Esophagus muscularis mucosa (tissue), 4 donors: Measurements from ENCODE around the gene KDM7A.

Source experiments
- EP300 ChIP-seq: sonication (generic); formaldehyde crosslinking; IDR thresholded peaks from one replicate; pipeline ENCODE4 v1.6.1; 2017; ENCODE audit warnings: antibody characterized with exemption
- POLR2A ChIP-seq: fragments of 450-650 bp; IDR thresholded peaks from one replicate; pipeline ENCODE4 v1.6.1; 2017; ENCODE audit warnings: antibody characterized with exemption, moderate library complexity, mild to moderate bottlenecking, low read depth
- POLR2AphosphoS5 ChIP-seq, 2 donors: sonication (generic); formaldehyde crosslinking; IDR thresholded peaks; one replicate each; pipeline ENCODE4 v1.6.1; 2017; ENCODE audit warnings: antibody characterized with exemption in 2 of 2
- TF ChIP-seq, protein P1 (sequence below), 3 experiments: fragments of 200-600 bp in 2 of 3; fragments of 450-650 bp in 1 of 3; sonication (generic) in 2 of 3; IDR thresholded peaks; one replicate each; pipeline ENCODE4 v1.5.1; 2017 to 2019; ENCODE audit warnings: antibody characterized with exemption in 3 of 3, mild to moderate bottlenecking in 2 of 3, moderate library complexity in 1 of 3

GRCh38 chr7:140127360-140128127, 49.2 kb downstream of the KDM7A start:
- TF ChIP-seq, protein P1, sequence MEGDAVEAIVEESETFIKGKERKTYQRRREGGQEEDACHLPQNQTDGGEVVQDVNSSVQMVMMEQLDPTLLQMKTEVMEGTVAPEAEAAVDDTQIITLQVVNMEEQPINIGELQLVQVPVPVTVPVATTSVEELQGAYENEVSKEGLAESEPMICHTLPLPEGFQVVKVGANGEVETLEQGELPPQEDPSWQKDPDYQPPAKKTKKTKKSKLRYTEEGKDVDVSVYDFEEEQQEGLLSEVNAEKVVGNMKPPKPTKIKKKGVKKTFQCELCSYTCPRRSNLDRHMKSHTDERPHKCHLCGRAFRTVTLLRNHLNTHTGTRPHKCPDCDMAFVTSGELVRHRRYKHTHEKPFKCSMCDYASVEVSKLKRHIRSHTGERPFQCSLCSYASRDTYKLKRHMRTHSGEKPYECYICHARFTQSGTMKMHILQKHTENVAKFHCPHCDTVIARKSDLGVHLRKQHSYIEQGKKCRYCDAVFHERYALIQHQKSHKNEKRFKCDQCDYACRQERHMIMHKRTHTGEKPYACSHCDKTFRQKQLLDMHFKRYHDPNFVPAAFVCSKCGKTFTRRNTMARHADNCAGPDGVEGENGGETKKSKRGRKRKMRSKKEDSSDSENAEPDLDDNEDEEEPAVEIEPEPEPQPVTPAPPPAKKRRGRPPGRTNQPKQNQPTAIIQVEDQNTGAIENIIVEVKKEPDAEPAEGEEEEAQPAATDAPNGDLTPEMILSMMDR (IDR thresholded peaks at IDR 0.05), result no peak
- TF ChIP-seq POLR2AphosphoS5 (IDR thresholded peaks at IDR 0.05) (no peak), POLR2A (no peak), EP300 (no peak)
